Keratinocyte (primary cell): ENCODE results near the gene SIPA1L3. TPM values are rescaled to one million over a fixed set of nuclear protein-coding genes. Genes with fewer than 3 reads are reported as not detected.

Source experiments
- DNase-seq: peaks from one replicate; pipeline ENCODE4 v3.0.0-alpha.2; 2011; ENCODE audit warnings: low read depth, missing footprints, low spot score
- FAIRE-seq: peaks from 2 replicates; lab custom pipeline; 2011; peaks lifted over from hg19 to GRCh38; lab: Jason Lieb, UNC
- H2AFZ ChIP-seq: 2 replicates; pipeline ENCODE4 v1.6.0; 2012; ENCODE audit warnings: low read length, control low read depth, inconsistent platforms; ENCODE audit not compliant: control insufficient read depth
- H3K27ac ChIP-seq: 2 replicates; pipeline ENCODE4 v1.5.1; 2011; ENCODE audit warnings: low read length; ENCODE audit not compliant: control insufficient read depth, insufficient read depth
- H3K27me3 ChIP-seq: 3 replicates; pipeline ENCODE4 v1.6.0; 2011; ENCODE audit warnings: low read length; ENCODE audit not compliant: control insufficient read depth, insufficient read depth; ENCODE audit errors: extremely low read depth
- H3K36me3 ChIP-seq, 2 experiments: 2 replicates in 1 of 2; 3 replicates in 1 of 2; pipeline ENCODE4 v1.5.1; 2011; ENCODE audit warnings: low read length in 2 of 2, mild to moderate bottlenecking in 1 of 2; ENCODE audit not compliant: control insufficient read depth in 2 of 2, insufficient read depth in 2 of 2; ENCODE audit errors: extremely low read depth in 1 of 2
- H3K4me1 ChIP-seq: 3 replicates; pipeline ENCODE4 v1.5.1; 2011; ENCODE audit warnings: low read length; ENCODE audit not compliant: control insufficient read depth, insufficient read depth; ENCODE audit errors: extremely low read depth
- H3K4me2 ChIP-seq: 3 replicates; pipeline ENCODE4 v1.6.0; 2011; ENCODE audit warnings: low read depth, low read length; ENCODE audit not compliant: control insufficient read depth, insufficient read depth; ENCODE audit errors: extremely low read depth
- H3K4me3 ChIP-seq, 3 experiments: fragments of 200-600 bp in 1 of 3; sonication (generic) in 1 of 3; 2 replicates in 2 of 3; 3 replicates in 1 of 3; pipeline ENCODE4 v1.5.1; 2011 to 2016; ENCODE audit warnings: low read length in 3 of 3, mild to moderate bottlenecking in 3 of 3, control low read depth in 2 of 3, inconsistent platforms in 1 of 3, low read depth in 1 of 3, mixed read lengths in 1 of 3, mixed run types in 1 of 3, moderate library complexity in 1 of 3; ENCODE audit not compliant: control insufficient read depth in 2 of 3, insufficient read depth in 2 of 3; ENCODE audit errors: extremely low read depth in 1 of 3
- H3K79me2 ChIP-seq: 2 replicates; pipeline ENCODE4 v1.6.0; 2012; ENCODE audit warnings: low read length; ENCODE audit not compliant: control insufficient read depth, insufficient read depth
- H3K9ac ChIP-seq: 3 replicates; pipeline ENCODE4 v1.6.0; 2011; ENCODE audit warnings: low read length; ENCODE audit not compliant: control insufficient read depth, insufficient read depth; ENCODE audit errors: extremely low read depth
- H3K9me1 ChIP-seq: 3 replicates; pipeline ENCODE4 v1.6.0; 2011; ENCODE audit warnings: low read length; ENCODE audit not compliant: control insufficient read depth, insufficient read depth; ENCODE audit errors: extremely low read depth
- H3K9me3 ChIP-seq: 2 replicates; pipeline ENCODE4 v1.5.1; 2012; ENCODE audit warnings: low read depth, low read length; ENCODE audit not compliant: control insufficient read depth
- H4K20me1 ChIP-seq: 3 replicates; pipeline ENCODE4 v1.6.0; 2011; ENCODE audit warnings: low read length; ENCODE audit not compliant: control insufficient read depth, insufficient read depth; ENCODE audit errors: extremely low read depth
- CTCF ChIP-seq, 3 experiments: IDR thresholded peaks in 1 of 3; conservative IDR thresholded peaks in 1 of 3; optimal IDR thresholded peaks in 1 of 3; 2 replicates in 2 of 3; 3 replicates in 1 of 3; pipeline versions ENCODE3 to v1.5.1; 2011; ENCODE audit warnings: low read length in 3 of 3, mild to moderate bottlenecking in 3 of 3, moderate library complexity in 2 of 3, control low read depth in 1 of 3, inconsistent platforms in 1 of 3; ENCODE audit not compliant: insufficient read depth in 2 of 3; ENCODE audit errors: extremely low read depth in 1 of 3
- EZH2 ChIP-seq: IDR thresholded peaks from one replicate; pipeline ENCODE4 v1.6.1; 2012; ENCODE audit warnings: inconsistent platforms, mild to moderate bottlenecking, low read length, moderate library complexity
- dilution Hi-C: fragments of 300-500 bp; cut with MboI; formaldehyde crosslinking; loops from one replicate; pipeline ENCODE4 v1.7.0; 2020; ENCODE audit warnings: low sequenced_read_pairs; ENCODE audit not compliant: extremely low pct_ligation_motif_present
- polyA plus RNA-seq, 5 experiments: library from polyadenylated mRNA; depleted of rRNA in 3 of 5; stranded (reverse) in 3 of 5; stranded (forward) in 1 of 5; unstranded in 1 of 5; fragments of >200 nt; gene quantifications; 1 replicate in 1 of 5; 2 replicates in 3 of 5; 3 replicates in 1 of 5; pipeline versions ENCODE4 v1.2.1 to v1.2.3, GENCODE V29; 2011 to 2012; ENCODE audit warnings: missing spikeins in 2 of 5, low read depth in 1 of 5, low replicate concordance in 1 of 5

SIPA1L3 gene
- polyA plus RNA-seq, 1 donor (not counting 4 experiments of a cell fraction or from before 2014, with no cell fraction given): 8.0 TPM

- TF ChIP-seq CTCF (optimal IDR thresholded peaks at IDR 0.05 in 1 of 3, IDR thresholded peaks at IDR 0.05 in 1 of 3, conservative IDR thresholded peaks at IDR 0.05 in 1 of 3; ENCODE audit: extremely low read depth in 1 of 3, insufficient read depth in 2 of 3, low read length in 3 of 3): no peak
- TF ChIP-seq EZH2: no peak
- H3K79me2 ChIP-seq: no peaks in the 10 kb centered on the region
- dilution Hi-C loops: no loop called here
- H3K27me3 ChIP-seq: no peaks in the 10 kb centered on the region
- FAIRE-seq: no peak
- no peaks in the 10 kb centered on the region for H3K36me3 ChIP-seq
- no peaks in the 10 kb centered on the region for H3K9me1 ChIP-seq
- peaks cover 3% of the 10 kb centered on the region for H3K4me1 ChIP-seq
- no peak overlapping the region for H3K4me3 ChIP-seq
- no peak overlapping the region for H2AFZ ChIP-seq
- DNase-seq: no peak
- H4K20me1 ChIP-seq: no peaks in the 10 kb centered on the region
- no peak overlapping the region for H3K4me2 ChIP-seq
- H3K27ac ChIP-seq: no peak overlapping the region
- H3K9me3 ChIP-seq: no peaks in the 10 kb centered on the region
- no peak overlapping the region for H3K9ac ChIP-seq
Observed at GRCh38 chr19:38076337-38076736, 169.3 kb downstream of the SIPA1L3 start.

GRCh38 chr19:38078302-38078930 lies 171.4 kb downstream of the SIPA1L3 start:
- Histone ChIP-seq H2AFZ (no peak overlapping the region), H3K27ac (no peak overlapping the region), H3K4me1 (peaks cover 3% of the 10 kb centered on the region), H3K36me3 (peaks cover 0 to 2% of the 10 kb centered on the region in 2 experiments), H3K4me2 (no peak overlapping the region), H4K20me1 (no peaks in the 10 kb centered on the region), H3K9me1 (no peaks in the 10 kb centered on the region), H3K4me3 (no peak overlapping the region), H3K79me2 (no peaks in the 10 kb centered on the region), H3K27me3 (no peaks in the 10 kb centered on the region), H3K9ac (no peak overlapping the region), H3K9me3 (no peaks in the 10 kb centered on the region)
- no peak for DNase-seq
- dilution Hi-C loops: no loop called here
- no peak for FAIRE-seq
- no peak for TF ChIP-seq EZH2
- no peak for TF ChIP-seq CTCF (optimal IDR thresholded peaks at IDR 0.05 in 1 of 3, IDR thresholded peaks at IDR 0.05 in 1 of 3, conservative IDR thresholded peaks at IDR 0.05 in 1 of 3; ENCODE audit: extremely low read depth in 1 of 3, insufficient read depth in 2 of 3, low read length in 3 of 3)
